Measurements from ENCODE around the gene OTOP3.

Gene OTOP3

GRCh38 chr17:74986206-74986576 is 50.5 kb downstream of the OTOP3 start:
- no peak for DNase-seq (ENCODE audit: low read depth)

- DNase-seq (ENCODE audit: low read depth) = peak; percentile 82
Observed at GRCh38 chr17:74987418-74987908, 51.8 kb downstream of the OTOP3 start, which contains the start of gene CDR2L. CDR2L (plus strand) TSS chr17:74987632; CDS start chr17:74988044, 412 bp downstream.

- no peak for DNase-seq (ENCODE audit: low read depth)
Observed at GRCh38 chr17:74987909-74988711, 52.4 kb downstream of the OTOP3 start.

DNA sequence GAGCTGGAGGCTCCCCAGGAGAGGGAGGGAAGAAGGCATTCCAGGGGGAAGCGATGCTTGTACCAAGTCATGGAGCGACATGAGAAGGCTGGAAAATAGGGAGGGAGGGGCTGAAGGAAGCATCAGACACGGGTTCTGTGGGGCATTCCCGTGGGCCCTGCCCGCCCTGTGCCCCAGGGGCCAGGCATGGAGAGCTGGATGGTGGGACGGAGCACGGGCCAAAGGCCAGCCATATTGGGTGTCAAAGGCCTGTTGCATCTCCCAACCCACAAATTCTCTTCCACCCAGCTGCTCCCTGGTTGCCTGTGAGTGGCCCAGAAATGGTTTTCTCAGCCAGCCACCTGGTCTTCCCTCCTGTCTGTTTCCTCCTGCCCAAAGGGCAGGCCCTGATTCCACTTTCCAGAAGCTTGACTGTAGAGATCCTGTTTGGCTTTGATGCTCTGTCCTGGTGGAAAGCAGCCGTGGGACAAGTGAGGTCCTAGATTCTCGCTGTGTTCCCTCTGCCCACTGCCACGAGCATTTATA is 54.9 kb downstream of the OTOP3 start:
- no peak for DNase-seq (ENCODE audit: low read depth)

GRCh38 chr17:74992223-74992622 is 56.5 kb downstream of the OTOP3 start:
- DNase-seq (ENCODE audit: low read depth) = no peak

GRCh38 chr17:74994440-74994839 is 58.7 kb downstream of the OTOP3 start:
- no peak for DNase-seq (ENCODE audit: low read depth)

DNA sequence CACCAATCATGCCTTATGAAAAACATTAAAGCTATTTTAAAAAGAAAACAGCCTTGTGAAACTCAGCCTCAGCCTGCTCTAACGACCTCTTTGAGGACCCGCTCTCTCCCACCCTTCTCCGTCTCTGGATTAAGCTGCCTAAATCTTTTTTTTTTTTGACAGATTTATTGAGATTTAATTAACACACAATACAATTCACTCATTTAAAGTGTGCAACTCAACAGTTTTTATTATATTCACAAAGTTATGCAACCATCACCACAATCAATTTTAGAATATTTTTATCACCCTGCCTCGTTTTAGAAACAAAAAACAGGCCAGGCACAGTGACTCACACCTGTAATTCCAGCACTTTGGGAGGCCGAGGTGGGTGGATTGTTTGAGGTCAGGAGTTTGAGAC is 60.1 kb downstream of the OTOP3 start:
- DNase-seq (ENCODE audit: low read depth) = no peak

GRCh38 chr17:74998783-74999182 is 63.1 kb downstream of the OTOP3 start:
- DNase-seq (ENCODE audit: low read depth) = no peak

GRCh38 chr17:74999523-74999922 is 63.8 kb downstream of the OTOP3 start:
- DNase-seq (ENCODE audit: low read depth) = no peak
